A549 (cell line): ENCODE results near the gene KRTAP5-2.

Experiments used
- CTCF ChIP-seq: fragments of >200 bp; sonication (Bioruptor Twin); formaldehyde crosslinking; IDR thresholded peaks from 3 replicates; pipeline ENCODE4 v1.5.1; 2016
- ELK1 ChIP-seq: fragments of 150-350 bp; IDR thresholded peaks from 2 replicates; pipeline ENCODE4 v1.6.1; 2014; ENCODE audit warnings: low read depth, mild to moderate bottlenecking, low read length
- EP300 ChIP-seq, 2 experiments: fragments of >200 bp; sonication (Bioruptor Twin); formaldehyde crosslinking; IDR thresholded peaks; 2 replicates in 1 of 2; 3 replicates in 1 of 2; pipeline ENCODE4 v1.6.1; 2016 to 2017
- FOSL2 ChIP-seq, 2 experiments: fragments of 450-650 bp in 1 of 2; fragments of >200 bp in 1 of 2; sonication (Bioruptor Twin) in 1 of 2; formaldehyde crosslinking; IDR thresholded peaks; 2 replicates each; pipeline versions ENCODE4 v1.5.0 to v1.6.1; 2016 to 2020; ENCODE audit warnings: mild to moderate bottlenecking in 1 of 2, moderate library complexity in 1 of 2
- POLR2A ChIP-seq: IDR thresholded peaks from 2 replicates; pipeline ENCODE4 v1.6.1; 2012; ENCODE audit warnings: mild to moderate bottlenecking, low read length
- RAD21 ChIP-seq, 2 experiments: fragments of >200 bp in 1 of 2; sonication (Bioruptor Twin) in 1 of 2; formaldehyde crosslinking in 1 of 2; IDR thresholded peaks in 1 of 2; conservative IDR thresholded peaks in 1 of 2; 2 replicates in 1 of 2; 3 replicates in 1 of 2; pipeline ENCODE4 v1.6.1; 2012 to 2018; ENCODE audit warnings: inconsistent platforms in 1 of 2
- RNF2 ChIP-seq: fragments of 200-600 bp; sonication (generic); IDR thresholded peaks from 2 replicates; pipeline ENCODE4 v1.6.1; 2016; ENCODE audit warnings: low read depth, mild to moderate bottlenecking, antibody characterized with exemption, moderate library complexity, borderline replicate concordance

- no peak for TF ChIP-seq FOSL2 (IDR thresholded peaks at IDR 0.05)
- no peak for TF ChIP-seq FOSL2 (CRISPR knock-in tag; IDR thresholded peaks at IDR 0.05)
- TF ChIP-seq CTCF: no peak
- no peak for TF ChIP-seq POLR2A
- no peak for TF ChIP-seq RAD21 (conservative IDR thresholded peaks at IDR 0.05 in 1 of 2, IDR thresholded peaks at IDR 0.05 in 1 of 2)
- TF ChIP-seq ELK1: no peak
- TF ChIP-seq EP300 (IDR thresholded peaks at IDR 0.05): no peak
- TF ChIP-seq RNF2: no peak
These were observed 2.5 kb upstream of the KRTAP5-2 start for GRCh38 chr11:1600626-1601025.
